ENCODE measurements around the gene CRYGS.

CRYGS gene

GRCh38 chr3:186496016-186496415 is 48.2 kb downstream of the CRYGS start:
- no peak for DNase-seq (ENCODE audit: low spot score)
- no peak for FAIRE-seq

GRCh38 chr3:186493525-186494255 is 50.5 kb downstream of the CRYGS start:
- DNase-seq (ENCODE audit: low spot score), result no peak
- no peak for FAIRE-seq

- DNase-seq (ENCODE audit: low spot score), result no peak
- FAIRE-seq, result no peak
These were observed 51.7 kb downstream of the CRYGS start for GRCh38 chr3:186492385-186492984.

GRCh38 chr3:186489507-186489906 is 54.7 kb downstream of the CRYGS start:
- FAIRE-seq, result no peak
- no peak for DNase-seq (ENCODE audit: low spot score)
